ENCODE data around the gene DLG5.

The DLG5 gene

DNA sequence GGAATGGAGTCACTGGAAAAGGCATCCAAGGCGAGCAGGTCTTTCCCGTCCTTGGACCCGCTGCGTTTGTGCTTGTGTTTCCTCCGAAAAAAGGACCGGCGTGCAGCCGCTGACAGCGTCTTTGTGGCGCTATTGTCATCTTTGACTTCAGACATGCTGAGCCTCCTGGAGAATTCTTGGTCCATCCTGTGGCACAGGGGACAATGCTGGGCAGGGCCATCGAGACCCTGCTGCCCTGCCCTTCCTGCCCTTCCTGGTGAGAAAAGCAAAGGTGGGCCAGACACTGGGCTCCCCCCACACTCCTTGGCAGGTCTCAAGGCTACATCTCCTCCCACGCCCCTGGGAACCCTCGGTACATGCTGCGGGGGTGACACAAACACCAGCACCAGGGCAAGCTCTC, 120.9 kb downstream of the DLG5 start:
- Histone ChIP-seq H3K4me3 (ENCODE audit: insufficient read length, low read depth) (no peak overlapping the region), H3K36me3 (ENCODE audit: insufficient read depth, insufficient read length, low read length) (peaks cover 77% of the 10 kb centered on the region), H3K27me3 (ENCODE audit: insufficient read depth, insufficient read length) (no peaks in the 10 kb centered on the region), H3K4me1 (ENCODE audit: insufficient read depth, insufficient read length) (peaks cover 5% of the 10 kb centered on the region), H3K9me3 (ENCODE audit: insufficient read depth, low read length) (no peaks in the 10 kb centered on the region), H3K9ac (ENCODE audit: insufficient read length, low read depth) (no peak overlapping the region)
- no peak for TF ChIP-seq ZNF274 (IDR thresholded peaks at IDR 0.05; ENCODE audit: low read depth, low read length)
- TF ChIP-seq SUZ12 (IDR thresholded peaks at IDR 0.05; ENCODE audit: extremely low read depth, insufficient read depth, insufficient read length), result no peak
- no peak for TF ChIP-seq YY1 (IDR thresholded peaks at IDR 0.05; ENCODE audit: insufficient read depth, insufficient read length)
- no peak for DNase-seq (ENCODE audit: low read depth, low spot score)

DNA sequence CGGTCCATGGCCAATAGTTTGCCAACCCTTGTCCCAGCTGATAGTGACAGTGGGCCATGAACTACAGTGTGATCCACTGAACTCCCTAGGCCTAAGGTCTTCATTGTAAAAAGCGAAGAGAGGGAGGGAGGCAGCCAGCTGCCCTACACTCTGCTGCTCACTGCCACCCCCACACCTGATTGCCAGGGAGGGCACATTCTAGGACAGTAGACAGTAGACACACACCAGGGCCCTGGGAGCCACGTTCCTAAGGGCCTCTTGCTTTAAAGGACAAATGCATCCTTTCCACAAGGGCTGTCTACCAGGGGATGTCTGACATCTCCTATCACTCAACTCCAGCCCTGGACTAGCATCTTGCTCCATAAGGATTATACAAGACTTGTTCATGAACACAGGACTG, 122.2 kb downstream of the DLG5 start:
- TF ChIP-seq ZNF274 (IDR thresholded peaks at IDR 0.05; ENCODE audit: low read depth, low read length) (no peak), SUZ12 (IDR thresholded peaks at IDR 0.05; ENCODE audit: extremely low read depth, insufficient read depth, insufficient read length) (no peak), YY1 (IDR thresholded peaks at IDR 0.05; ENCODE audit: insufficient read depth, insufficient read length) (no peak)
- Histone ChIP-seq H3K4me3 (ENCODE audit: insufficient read length, low read depth) (no peak overlapping the region), H3K27me3 (ENCODE audit: insufficient read depth, insufficient read length) (no peaks in the 10 kb centered on the region), H3K36me3 (ENCODE audit: insufficient read depth, insufficient read length, low read length) (peaks cover 75% of the 10 kb centered on the region), H3K4me1 (ENCODE audit: insufficient read depth, insufficient read length) (peaks cover 5% of the 10 kb centered on the region), H3K9me3 (ENCODE audit: insufficient read depth, low read length) (no peaks in the 10 kb centered on the region), H3K9ac (ENCODE audit: insufficient read length, low read depth) (no peak overlapping the region)
- no peak for DNase-seq (ENCODE audit: low read depth, low spot score)

DNA sequence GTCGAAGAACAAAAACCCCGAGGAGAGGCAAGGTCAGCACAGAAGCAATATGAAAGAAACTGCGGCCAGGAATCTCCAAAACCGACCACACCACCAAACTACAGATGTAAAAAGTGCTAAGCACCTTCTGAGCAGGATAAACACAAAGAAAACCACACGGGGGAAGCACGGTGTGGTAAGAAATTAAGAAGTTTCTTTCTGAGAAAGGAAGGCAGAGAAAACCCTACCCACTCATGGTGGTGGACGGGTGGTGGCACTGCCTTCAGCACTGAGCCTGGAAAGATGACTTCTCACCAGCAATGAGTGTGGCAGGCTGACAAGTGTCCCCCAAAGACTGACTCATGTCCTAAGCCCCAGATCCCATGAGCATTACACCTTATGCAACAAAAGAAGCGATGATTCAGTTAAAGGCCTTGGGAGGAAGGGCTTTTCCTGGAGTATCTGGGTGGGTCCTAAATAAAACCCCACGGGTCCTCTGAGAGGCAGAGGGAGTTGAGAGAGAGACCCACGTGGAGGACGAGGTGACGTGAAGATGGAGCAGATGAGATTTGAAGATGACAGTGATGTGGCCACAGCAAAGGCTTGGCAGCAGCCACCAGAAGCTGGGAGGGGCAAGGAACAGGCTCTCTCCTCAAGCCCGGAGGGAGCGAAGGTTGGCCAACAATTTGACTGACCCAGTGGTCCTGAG, 124.9 kb downstream of the DLG5 start:
- Histone ChIP-seq H3K36me3 (ENCODE audit: insufficient read depth, insufficient read length, low read length) (peaks cover 72% of the 10 kb centered on the region), H3K27me3 (ENCODE audit: insufficient read depth, insufficient read length) (no peaks in the 10 kb centered on the region), H3K4me1 (ENCODE audit: insufficient read depth, insufficient read length) (peaks cover 8% of the 10 kb centered on the region), H3K9me3 (ENCODE audit: insufficient read depth, low read length) (no peaks in the 10 kb centered on the region), H3K9ac (ENCODE audit: insufficient read length, low read depth) (no peak overlapping the region), H3K4me3 (ENCODE audit: insufficient read length, low read depth) (no peak overlapping the region)
- TF ChIP-seq YY1 (IDR thresholded peaks at IDR 0.05; ENCODE audit: insufficient read depth, insufficient read length), result no peak
- TF ChIP-seq ZNF274 (IDR thresholded peaks at IDR 0.05; ENCODE audit: low read depth, low read length), result no peak
- TF ChIP-seq SUZ12 (IDR thresholded peaks at IDR 0.05; ENCODE audit: extremely low read depth, insufficient read depth, insufficient read length), result no peak
- DNase-seq (ENCODE audit: low read depth, low spot score), result no peak

DNA sequence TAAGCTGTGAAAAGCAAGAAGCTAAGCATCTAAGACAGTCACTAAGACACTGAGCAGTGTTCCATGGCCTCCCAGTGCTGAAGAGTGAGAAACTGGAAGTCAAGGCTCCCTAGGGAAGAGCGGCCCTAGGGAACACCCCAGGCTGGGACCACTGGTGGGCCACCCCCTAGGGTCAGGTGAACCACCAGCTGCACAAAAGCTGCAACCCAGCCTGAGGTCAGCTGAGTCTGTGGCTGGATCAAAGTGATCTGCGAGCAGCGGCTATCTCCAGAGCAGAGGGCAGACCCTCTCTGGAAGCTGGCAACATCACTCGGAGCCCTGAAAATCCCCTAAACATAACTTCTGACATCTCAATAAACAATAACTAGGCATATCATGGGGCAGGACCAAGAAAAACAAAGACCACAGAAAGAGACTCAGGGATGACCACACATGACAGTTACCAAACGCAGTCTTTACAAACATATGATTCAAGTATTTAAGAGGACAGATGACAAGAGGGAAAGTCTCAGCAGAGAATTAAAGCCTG, 125.8 kb downstream of the DLG5 start:
- DNase-seq (ENCODE audit: low read depth, low spot score), result no peak
- no peak overlapping the region for H3K9ac ChIP-seq (ENCODE audit: insufficient read length, low read depth)
- H3K9me3 ChIP-seq (ENCODE audit: insufficient read depth, low read length), result no peaks in the 10 kb centered on the region
- peaks cover 8% of the 10 kb centered on the region for H3K4me1 ChIP-seq (ENCODE audit: insufficient read depth, insufficient read length)
- TF ChIP-seq SUZ12 (IDR thresholded peaks at IDR 0.05; ENCODE audit: extremely low read depth, insufficient read depth, insufficient read length) (no peak), YY1 (IDR thresholded peaks at IDR 0.05; ENCODE audit: insufficient read depth, insufficient read length) (no peak), ZNF274 (IDR thresholded peaks at IDR 0.05; ENCODE audit: low read depth, low read length) (no peak)
- peaks cover 73% of the 10 kb centered on the region for H3K36me3 ChIP-seq (ENCODE audit: insufficient read depth, insufficient read length, low read length)
- H3K4me3 ChIP-seq (ENCODE audit: insufficient read length, low read depth), result no peak overlapping the region
- H3K27me3 ChIP-seq (ENCODE audit: insufficient read depth, insufficient read length), result no peaks in the 10 kb centered on the region

DNA sequence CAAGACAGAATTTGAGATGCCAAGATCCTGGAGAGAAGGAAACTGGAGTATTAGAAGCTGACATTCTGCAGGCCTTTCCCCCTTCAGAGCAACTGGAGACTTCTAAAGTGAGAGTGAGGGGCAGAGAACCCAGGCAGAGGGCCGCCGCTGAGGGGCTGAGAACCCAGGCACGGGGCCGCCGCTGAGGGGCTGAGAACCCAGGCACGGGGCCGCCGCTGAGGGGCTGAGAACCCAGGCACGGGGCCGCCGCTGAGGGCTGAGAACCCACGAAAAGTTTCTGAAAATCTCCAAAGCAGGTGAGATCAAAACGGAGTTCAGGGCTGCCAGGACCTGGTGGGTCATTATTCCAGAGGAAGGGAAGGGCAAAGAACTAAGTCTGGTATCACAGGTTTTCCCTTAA, 126.2 kb downstream of the DLG5 start:
- peaks cover 73% of the 10 kb centered on the region for H3K36me3 ChIP-seq (ENCODE audit: insufficient read depth, insufficient read length, low read length)
- H3K9me3 ChIP-seq (ENCODE audit: insufficient read depth, low read length), result no peaks in the 10 kb centered on the region

DNA sequence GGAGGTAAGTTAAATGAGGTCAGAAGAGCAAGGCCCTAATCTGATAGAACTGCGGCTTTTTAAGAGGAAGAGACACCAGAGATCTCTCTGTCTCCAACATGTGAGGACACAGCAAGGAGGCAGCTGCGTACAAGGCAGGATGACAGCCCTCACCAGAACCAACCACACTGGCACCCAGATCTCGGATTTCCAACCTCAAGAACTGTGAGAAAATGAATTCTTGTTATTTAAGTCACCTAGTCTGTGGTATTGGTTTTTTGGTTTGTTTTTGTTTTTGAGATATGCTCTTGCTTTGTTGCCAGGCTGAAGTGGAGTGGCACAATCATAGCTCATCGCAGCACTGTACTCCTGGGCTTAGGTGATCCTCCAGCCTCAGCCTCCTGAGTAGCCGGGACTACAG, 127.2 kb downstream of the DLG5 start:
- Histone ChIP-seq H3K9me3 (ENCODE audit: insufficient read depth, low read length) (no peaks in the 10 kb centered on the region), H3K9ac (ENCODE audit: insufficient read length, low read depth) (no peak overlapping the region), H3K4me3 (ENCODE audit: insufficient read length, low read depth) (no peak overlapping the region), H3K4me1 (ENCODE audit: insufficient read depth, insufficient read length) (peaks cover 8% of the 10 kb centered on the region), H3K27me3 (ENCODE audit: insufficient read depth, insufficient read length) (no peaks in the 10 kb centered on the region), H3K36me3 (ENCODE audit: insufficient read depth, insufficient read length, low read length) (peaks cover 74% of the 10 kb centered on the region)
- DNase-seq (ENCODE audit: low read depth, low spot score), result no peak
- no peak for TF ChIP-seq YY1 (IDR thresholded peaks at IDR 0.05; ENCODE audit: insufficient read depth, insufficient read length)
- no peak for TF ChIP-seq ZNF274 (IDR thresholded peaks at IDR 0.05; ENCODE audit: low read depth, low read length)
- no peak for TF ChIP-seq SUZ12 (IDR thresholded peaks at IDR 0.05; ENCODE audit: extremely low read depth, insufficient read depth, insufficient read length)

More for the DNA sequence above, 126.2 kb downstream of the DLG5 start:
- H3K4me3 ChIP-seq (ENCODE audit: insufficient read length, low read depth), result no peak overlapping the region
- DNase-seq (ENCODE audit: low read depth, low spot score), result no peak
- TF ChIP-seq ZNF274 (IDR thresholded peaks at IDR 0.05; ENCODE audit: low read depth, low read length), result no peak
- TF ChIP-seq YY1 (IDR thresholded peaks at IDR 0.05; ENCODE audit: insufficient read depth, insufficient read length), result no peak
- no peak for TF ChIP-seq SUZ12 (IDR thresholded peaks at IDR 0.05; ENCODE audit: extremely low read depth, insufficient read depth, insufficient read length)
- H3K4me1 ChIP-seq (ENCODE audit: insufficient read depth, insufficient read length), result peaks cover 8% of the 10 kb centered on the region
- no peaks in the 10 kb centered on the region for H3K27me3 ChIP-seq (ENCODE audit: insufficient read depth, insufficient read length)
- H3K9ac ChIP-seq (ENCODE audit: insufficient read length, low read depth), result no peak overlapping the region

DNA sequence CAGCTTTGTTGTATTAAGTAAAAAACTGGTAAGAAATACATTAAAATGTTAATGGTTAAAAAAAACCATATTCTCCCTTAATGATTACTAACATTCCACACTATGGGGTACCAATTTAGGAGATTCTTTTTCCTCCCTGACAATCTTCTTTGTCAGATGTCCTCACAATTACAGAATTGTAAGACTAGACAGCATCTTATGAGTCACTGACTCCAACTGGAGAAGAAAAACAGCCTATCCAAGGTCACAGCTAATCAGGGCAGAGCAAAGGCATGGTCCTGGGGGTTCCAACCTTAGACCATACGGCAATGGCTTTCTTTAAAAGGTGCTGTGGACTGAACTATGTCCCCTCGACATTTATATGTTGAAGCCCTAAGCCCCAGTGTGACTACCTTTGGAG, 127.6 kb downstream of the DLG5 start:
- H3K27me3 ChIP-seq (ENCODE audit: insufficient read depth, insufficient read length), result no peaks in the 10 kb centered on the region
- H3K9me3 ChIP-seq (ENCODE audit: insufficient read depth, low read length), result no peaks in the 10 kb centered on the region
- H3K4me3 ChIP-seq (ENCODE audit: insufficient read length, low read depth), result no peak overlapping the region
- no peak overlapping the region for H3K9ac ChIP-seq (ENCODE audit: insufficient read length, low read depth)
- H3K36me3 ChIP-seq (ENCODE audit: insufficient read depth, insufficient read length, low read length), result peaks cover 74% of the 10 kb centered on the region
- TF ChIP-seq SUZ12 (IDR thresholded peaks at IDR 0.05; ENCODE audit: extremely low read depth, insufficient read depth, insufficient read length), result no peak
- no peak for TF ChIP-seq YY1 (IDR thresholded peaks at IDR 0.05; ENCODE audit: insufficient read depth, insufficient read length)
- no peak for TF ChIP-seq ZNF274 (IDR thresholded peaks at IDR 0.05; ENCODE audit: low read depth, low read length)
- no peak for DNase-seq (ENCODE audit: low read depth, low spot score)
- H3K4me1 ChIP-seq (ENCODE audit: insufficient read depth, insufficient read length), result peaks cover 8% of the 10 kb centered on the region
